K562 (cell line): ENCODE measurements around the gene SCN2B. TPM values are rescaled to one million over a fixed set of nuclear protein-coding genes. Genes with fewer than 3 reads are reported as not detected.

Experiments
- ATAC-seq: fragments of 200-7000 bp; cut with Tn5 transposase; 3 replicates; pipeline ENCODE4 v1.9.1; 2020; ENCODE audit warnings: moderate library complexity
- BruUV-seq: library from RNA; stranded (reverse); fragments of 400-500 nt; replicated peaks from 2 replicates; lab custom pipeline; 2021; lab: Mats Ljungman, UMichigan
- CTCF ChIA-PET: fragments of 300-600 bp; formaldehyde crosslinking; extraction: SDS; loops from one replicate; lab custom pipeline; 2021; ENCODE audit warnings: low intra/inter-chr PET ratio; lab: Yijun Ruan, JAX
- POLR2A ChIA-PET: fragments of 300-600, 350-650 bp; sonication (Branson Sonifier 250); formaldehyde crosslinking; extraction: SDS; loops from one replicate; lab custom pipeline; 2021; ENCODE audit warnings: antibody characterized with exemption, inconsistent platforms; lab: Yijun Ruan, JAX
- DNase-seq, 4 experiments: peaks; one replicate each; pipeline versions ENCODE4 v3.0.0 to v3.0.0-alpha.2; 2011 to 2018; ENCODE audit warnings: low spot score in 3 of 4, mixed read lengths in 3 of 4; ENCODE audit errors: extremely low read depth in 1 of 4
- FAIRE-seq: peaks from 2 replicates; lab custom pipeline; 2011; peaks lifted over from hg19 to GRCh38; lab: Jason Lieb, UNC
- H2AFZ ChIP-seq: 2 replicates; pipeline ENCODE4 v1.6.0; 2011; ENCODE audit warnings: low read depth, low read length, control low read depth, inconsistent platforms
- H3K27ac ChIP-seq: fragments of 200-600 bp; 3 replicates; pipeline ENCODE4 v1.8.0; 2011; ENCODE audit warnings: low read depth, mild to moderate bottlenecking, control low read depth, inconsistent platforms, low read length, moderate library complexity, mixed read lengths; ENCODE audit errors: extremely low read depth
- H3K27me3 ChIP-seq, 2 experiments: fragments of 300-600 bp in 1 of 2; 2 replicates in 1 of 2; 3 replicates in 1 of 2; pipeline versions ENCODE4 v1.6.0 to v1.8.0; 2011; ENCODE audit warnings: inconsistent platforms in 2 of 2, low read length in 2 of 2, mild to moderate bottlenecking in 1 of 2, mixed read lengths in 1 of 2, moderate library complexity in 1 of 2; ENCODE audit not compliant: control insufficient read depth in 2 of 2, insufficient read depth in 2 of 2
- H3K36me3 ChIP-seq: fragments of 300-600 bp; 3 replicates; pipeline ENCODE4 v1.8.0; 2011; ENCODE audit warnings: mild to moderate bottlenecking, low read length, inconsistent platforms; ENCODE audit not compliant: control insufficient read depth, insufficient read depth
- H3K4me1 ChIP-seq, 2 experiments: fragments of 200-600 bp in 1 of 2; replicated peaks in 1 of 2; 2 replicates in 1 of 2; 3 replicates in 1 of 2; pipeline versions ENCODE4 v1.5.1 to v1.8.0; 2011; ENCODE audit warnings: inconsistent platforms in 2 of 2, low read length in 2 of 2, mild to moderate bottlenecking in 1 of 2, mixed read lengths in 1 of 2, moderate library complexity in 1 of 2; ENCODE audit not compliant: control insufficient read depth in 2 of 2, insufficient read depth in 2 of 2
- H3K4me2 ChIP-seq: 2 replicates; pipeline ENCODE4 v1.6.1; 2011; ENCODE audit warnings: low read length, control low read depth, inconsistent platforms, mixed read lengths; ENCODE audit not compliant: insufficient read depth
- H3K4me3 ChIP-seq: fragments of 200-600 bp; sonication (generic), shearing (Covaris generic); 2 replicates; pipeline ENCODE4 v1.5.1; 2016; ENCODE audit warnings: control low read depth, inconsistent platforms
- H3K79me2 ChIP-seq: fragments of 200-600 bp; 3 replicates; pipeline ENCODE4 v1.8.0; 2011; ENCODE audit warnings: low read length, inconsistent platforms; ENCODE audit not compliant: control insufficient read depth, insufficient read depth
- H3K9ac ChIP-seq, 2 experiments: 2 replicates each; pipeline versions ENCODE4 v1.6.0 to v1.6.1; 2011; ENCODE audit warnings: low read depth in 2 of 2, low read length in 2 of 2, control low read depth in 1 of 2, inconsistent platforms in 1 of 2, mild to moderate bottlenecking in 1 of 2, mixed read lengths in 1 of 2; ENCODE audit not compliant: insufficient read depth in 1 of 2
- H3K9me1 ChIP-seq: one replicate; pipeline ENCODE4 v1.6.0; 2011; ENCODE audit warnings: inconsistent platforms, mild to moderate bottlenecking, low read length, moderate library complexity; ENCODE audit not compliant: control insufficient read depth, insufficient read depth
- H3K9me3 ChIP-seq: replicated peaks from 2 replicates; pipeline ENCODE4 v1.5.1; 2011; ENCODE audit warnings: low read depth, low read length, inconsistent platforms; ENCODE audit not compliant: control insufficient read depth, insufficient read depth
- H4K20me1 ChIP-seq: replicated peaks from 2 replicates; pipeline ENCODE4 v1.6.1; 2011; ENCODE audit warnings: low read length, inconsistent platforms, mixed read lengths; ENCODE audit not compliant: control insufficient read depth, insufficient read depth
- CCNT2 ChIP-seq: IDR thresholded peaks from 2 replicates; pipeline ENCODE4 v1.6.1; 2011; ENCODE audit warnings: borderline replicate concordance, low read depth, mild to moderate bottlenecking, moderate library complexity, mixed read lengths, low read length; ENCODE audit not compliant: insufficient read length; ENCODE audit errors: extremely low read depth
- FUS ChIP-seq: fragments of 200-400 bp; formaldehyde crosslinking; optimal IDR thresholded peaks from 2 replicates; pipeline ENCODE3; 2017; ENCODE audit warnings: low read depth, low read length
- GATA2 ChIP-seq: sonication (generic); formaldehyde crosslinking; IDR thresholded peaks from 2 replicates; pipeline ENCODE4 v1.4.0; 2020; ENCODE audit warnings: mild to moderate bottlenecking, missing genetic modification reagents
- ILK ChIP-seq: fragments of 450-650 bp; IDR thresholded peaks from 2 replicates; pipeline ENCODE4 v1.6.1; 2016; ENCODE audit warnings: missing genetic modification characterization, low read depth, mild to moderate bottlenecking, missing compliant biosample characterization, moderate library complexity, borderline replicate concordance
- NFE2 ChIP-seq: IDR thresholded peaks from 2 replicates; pipeline ENCODE4 v1.6.1; 2014; ENCODE audit warnings: antibody characterized with exemption, low read depth
- POLR2A ChIP-seq: fragments of 450-650 bp; conservative IDR thresholded peaks from 2 replicates; pipeline ENCODE4 v1.6.1; 2016
- RREB1 ChIP-seq: fragments of 250-450 bp; sonication (Bioruptor Pico); IDR thresholded peaks from 2 replicates; pipeline ENCODE4 v1.4.0; 2020
- SAFB2 ChIP-seq: fragments of 200-400 bp; formaldehyde crosslinking; IDR thresholded peaks from 2 replicates; pipeline ENCODE4 v1.6.1; 2018; ENCODE audit warnings: borderline replicate concordance, low read length, low read depth, moderate library complexity; ENCODE audit not compliant: severe bottlenecking
- TGIF2 ChIP-seq: sonication (generic); formaldehyde crosslinking; IDR thresholded peaks from 2 replicates; pipeline ENCODE4 v1.8.1; 2022; ENCODE audit warnings: mild to moderate bottlenecking, missing genetic modification reagents, moderate library complexity
- WHSC1 ChIP-seq: IDR thresholded peaks from one replicate; pipeline ENCODE4 v1.6.1; 2012; ENCODE audit warnings: low read length, control low read depth, inconsistent platforms
- ZNF133 ChIP-seq: fragments of 250-450 bp; sonication (Bioruptor Pico); IDR thresholded peaks from 2 replicates; pipeline ENCODE4 v1.4.0; 2020; ENCODE audit warnings: mild to moderate bottlenecking
- ZNF324 ChIP-seq: fragments of 250-450 bp; sonication (Bioruptor Pico); IDR thresholded peaks from 2 replicates; pipeline ENCODE4 v1.4.0; 2020; ENCODE audit warnings: mild to moderate bottlenecking
- WGBS: fragments of 100-300 bp; shearing (Covaris generic); methylation state at CpG from one replicate; pipeline ENCODE4 v1.1.6; 2016; ENCODE audit warnings: low coverage, mixed read lengths; ENCODE audit not compliant: insufficient coverage; ENCODE audit errors: missing lambda C conversion rate; 5-methylcytosine and 5-hydroxymethylcytosine counted together
- in situ Hi-C: fragments of 300-500 bp; cut with MboI; formaldehyde crosslinking; loops from 4 replicates; pipeline ENCODE4 v1.15.0; 2018; ENCODE audit warnings: inconsistent platforms, mixed read lengths
- intact Hi-C: fragments of 100-400 bp; cut with micrococcal nuclease; formaldehyde crosslinking; loops from 2 replicates; pipeline ENCODE4 v1.14.2; 2022
- polyA plus RNA-seq, 8 experiments: library from polyadenylated mRNA; depleted of rRNA in 4 of 8; stranded (reverse) in 5 of 8; unstranded in 3 of 8; fragments of >200 nt; fragmentation: Nextera tagmentation in 2 of 8; fragmentation: Illumina TruSeq in 1 of 8; extraction: Ambion mirVana in 2 of 8; extraction: Trizol in 1 of 8; gene quantifications; 2 replicates each; pipeline versions ENCODE4 v1.2.1 to v1.2.3, GENCODE V29; 2011 to 2014; ENCODE audit warnings: inconsistent platforms in 1 of 8, missing spikeins in 1 of 8
- total RNA-seq, 7 experiments: library from RNA; depleted of rRNA in 6 of 7; stranded (reverse); fragments of >200 nt in 6 of 7; fragmentation: Illumina TruSeq in 2 of 7; extraction: Trizol in 2 of 7; gene quantifications; 2 replicates each; pipeline versions ENCODE4 v1.2.1 to v1.2.3, GENCODE V29; 2011 to 2021; ENCODE audit warnings: low replicate concordance in 1 of 7
- TF ChIP-seq, protein P1 (sequence below): fragments of 450-650 bp; formaldehyde crosslinking; IDR thresholded peaks from 2 replicates; pipeline ENCODE4 v1.4.0; 2022; ENCODE audit warnings: missing genetic modification characterization

SCN2B gene
- total and polyA plus RNA-seq, 9 of the 15 experiments (the other 6 are each of a cell fraction or from before 2014, with no cell fraction given), result not detected

DNA sequence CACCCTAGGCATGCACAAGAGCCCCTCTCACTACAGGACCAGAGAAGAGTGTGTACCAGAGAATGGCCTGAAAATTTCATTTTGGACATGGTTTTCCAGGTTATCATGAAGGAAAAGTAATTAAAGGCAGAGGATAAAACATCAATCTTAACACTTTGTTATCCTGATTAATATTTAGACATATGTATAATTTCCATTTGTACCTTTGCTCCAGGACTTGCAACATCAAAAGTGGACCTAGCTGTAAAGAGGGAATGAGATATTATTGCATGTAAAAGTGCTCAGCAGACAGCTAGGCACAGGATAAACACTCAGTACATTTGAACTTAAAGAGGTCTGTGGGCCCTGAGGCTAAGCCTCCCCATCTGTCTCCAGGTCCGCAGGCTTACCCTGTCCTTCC lies 21.8 kb downstream of the SCN2B start:
- peaks cover 55 to 96% of the 10 kb centered on the region in 2 experiments for H3K27me3 ChIP-seq
- 0% methylated on average over 1 of the region's 1 CpG for WGBS
- CTCF ChIA-PET, result no interaction called here
- H4K20me1 ChIP-seq, result 0 out of 2 replicates have a peak, but pooled peaks cover 4% of the 10 kb centered on the region
- no peak for FAIRE-seq
- no peak overlapping the region for H2AFZ ChIP-seq
- H3K9me3 ChIP-seq, result no peaks in the 10 kb centered on the region
- no peak for DNase-seq
- H3K4me3 ChIP-seq, result no peak overlapping the region
- intact Hi-C loops, result no loop called here
- in situ Hi-C loops, result no loop called here
- BruUV-seq, result no TSS peak
- H3K36me3 ChIP-seq, result no peaks in the 10 kb centered on the region
- POLR2A ChIA-PET, result interaction anchor here (0.8 kb wide), 1 partner anchor 500 kb away, joined by 3 read pairs; no protein-coding TSS in a partner anchor
- H3K27ac ChIP-seq, result no peak overlapping the region
- peaks cover 0 to 16% of the 10 kb centered on the region in 2 experiments; a peak in 2 of 5 replicates for H3K4me1 ChIP-seq
- no peak overlapping the region for H3K9ac ChIP-seq
- no peak for TF ChIP-seq ZNF133 (CRISPR knock-in tag)
- no peak for TF ChIP-seq ILK (tag)
- no peak for TF ChIP-seq SAFB2
- TF ChIP-seq ZNF324 (CRISPR knock-in tag), result no peak
- TF ChIP-seq GATA2 (CRISPR knock-in tag), result no peak
- no peak for TF ChIP-seq NFE2
- no peak for TF ChIP-seq RREB1 (CRISPR knock-in tag)
- TF ChIP-seq, protein P1, sequence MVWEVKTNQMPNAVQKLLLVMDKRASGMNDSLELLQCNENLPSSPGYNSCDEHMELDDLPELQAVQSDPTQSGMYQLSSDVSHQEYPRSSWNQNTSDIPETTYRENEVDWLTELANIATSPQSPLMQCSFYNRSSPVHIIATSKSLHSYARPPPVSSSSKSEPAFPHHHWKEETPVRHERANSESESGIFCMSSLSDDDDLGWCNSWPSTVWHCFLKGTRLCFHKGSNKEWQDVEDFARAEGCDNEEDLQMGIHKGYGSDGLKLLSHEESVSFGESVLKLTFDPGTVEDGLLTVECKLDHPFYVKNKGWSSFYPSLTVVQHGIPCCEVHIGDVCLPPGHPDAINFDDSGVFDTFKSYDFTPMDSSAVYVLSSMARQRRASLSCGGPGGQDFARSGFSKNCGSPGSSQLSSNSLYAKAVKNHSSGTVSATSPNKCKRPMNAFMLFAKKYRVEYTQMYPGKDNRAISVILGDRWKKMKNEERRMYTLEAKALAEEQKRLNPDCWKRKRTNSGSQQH (CRISPR knock-in tag), result no peak
- no peak for TF ChIP-seq FUS
- no peak for TF ChIP-seq TGIF2 (CRISPR knock-in tag)
- no peak for TF ChIP-seq CCNT2
- TF ChIP-seq POLR2A, result no peak
- TF ChIP-seq WHSC1, result no peak
- TF ChIP-seq, all 486 proteins: peak for 0
- ATAC-seq, result no peak
- no peaks in the 10 kb centered on the region for H3K9me1 ChIP-seq
- H3K79me2 ChIP-seq, result no peaks in the 10 kb centered on the region
- no peak overlapping the region for H3K4me2 ChIP-seq
